ENCODE data around the gene SLC23A1. TPM values are rescaled to one million over a fixed set of nuclear protein-coding genes. Genes with fewer than 3 reads are reported as not detected.
A peak's percentile ranks its signal among the peaks of the same experiment; 100 is the strongest.

SLC23A1 gene
- total RNA-seq: not detected
- polyA plus RNA-seq: not detected
- long read RNA-seq, donor 1: 0 reads
- long read RNA-seq, donor 2: 0 reads
- long read RNA-seq, donor 3: 0 reads

DNA sequence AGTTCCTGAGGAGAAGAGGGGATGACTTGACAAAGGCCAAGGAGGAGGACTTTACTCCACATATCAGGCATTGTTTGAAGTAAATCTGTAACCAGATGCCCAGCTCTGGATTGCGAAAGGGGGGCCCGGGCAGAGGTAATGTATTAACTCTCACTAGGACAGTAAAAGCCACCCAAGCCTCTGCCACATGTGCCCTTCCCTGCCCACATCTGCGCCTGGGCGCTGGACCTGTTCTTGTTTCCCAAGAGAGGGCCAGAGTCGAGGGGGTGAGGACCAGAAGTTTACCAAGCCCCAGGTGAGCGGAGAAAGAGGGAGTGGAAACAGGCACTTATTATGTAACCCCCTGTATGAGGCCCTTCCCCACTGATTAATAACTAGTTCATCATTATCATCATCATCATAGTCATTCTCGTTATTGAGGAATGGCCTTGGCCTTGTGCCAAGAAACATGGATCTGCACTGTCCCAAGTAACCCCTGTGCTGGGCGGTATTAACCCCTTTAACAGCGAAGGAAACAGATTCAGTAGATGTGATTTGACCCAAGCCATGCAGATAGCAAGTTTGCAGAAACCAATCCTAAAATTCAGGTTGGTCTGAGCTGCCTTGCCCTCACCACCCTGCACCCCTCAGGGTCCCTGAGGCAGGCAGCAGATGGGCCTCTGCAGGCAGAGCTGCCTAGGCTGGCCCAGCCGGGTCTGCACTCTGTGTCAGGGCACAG is at the start of gene SLC23A1:
SLC23A1 (minus strand) TSS at position 23 of the 718 bp plus-strand sequence. CDS start 44 bp downstream, outside the sequence.
- H3K36me3 ChIP-seq: no peaks in the 10 kb centered on the region
- intact Hi-C loops (cut with DNase I): no loop called here
- H3K27ac ChIP-seq: peak within 1 kb of the TSS in 2 of 12 donors; percentile 82 to 84
- H3K9me3 ChIP-seq: no peaks in the 10 kb centered on the region
- DNase-seq (peak in 1 of 5 donors; percentile 17), ATAC-seq (no peak)
- H3K4me3 ChIP-seq: no peak within 1 kb of the TSS
- TF ChIP-seq, protein P1, sequence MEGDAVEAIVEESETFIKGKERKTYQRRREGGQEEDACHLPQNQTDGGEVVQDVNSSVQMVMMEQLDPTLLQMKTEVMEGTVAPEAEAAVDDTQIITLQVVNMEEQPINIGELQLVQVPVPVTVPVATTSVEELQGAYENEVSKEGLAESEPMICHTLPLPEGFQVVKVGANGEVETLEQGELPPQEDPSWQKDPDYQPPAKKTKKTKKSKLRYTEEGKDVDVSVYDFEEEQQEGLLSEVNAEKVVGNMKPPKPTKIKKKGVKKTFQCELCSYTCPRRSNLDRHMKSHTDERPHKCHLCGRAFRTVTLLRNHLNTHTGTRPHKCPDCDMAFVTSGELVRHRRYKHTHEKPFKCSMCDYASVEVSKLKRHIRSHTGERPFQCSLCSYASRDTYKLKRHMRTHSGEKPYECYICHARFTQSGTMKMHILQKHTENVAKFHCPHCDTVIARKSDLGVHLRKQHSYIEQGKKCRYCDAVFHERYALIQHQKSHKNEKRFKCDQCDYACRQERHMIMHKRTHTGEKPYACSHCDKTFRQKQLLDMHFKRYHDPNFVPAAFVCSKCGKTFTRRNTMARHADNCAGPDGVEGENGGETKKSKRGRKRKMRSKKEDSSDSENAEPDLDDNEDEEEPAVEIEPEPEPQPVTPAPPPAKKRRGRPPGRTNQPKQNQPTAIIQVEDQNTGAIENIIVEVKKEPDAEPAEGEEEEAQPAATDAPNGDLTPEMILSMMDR (IDR thresholded peaks at IDR 0.05): no peak
- TF ChIP-seq POLR2A (IDR thresholded peaks at IDR 0.05): no peak
- H3K27me3 ChIP-seq: no peaks in the 10 kb centered on the region
- 75 to 80% (median 79%) methylated on average over 10 of the region's 10 CpGs for WGBS, 4 donors
- peaks cover 0 to 35% (median 17%) of the 10 kb centered on the region in 12 donors for H3K4me1 ChIP-seq

DNA sequence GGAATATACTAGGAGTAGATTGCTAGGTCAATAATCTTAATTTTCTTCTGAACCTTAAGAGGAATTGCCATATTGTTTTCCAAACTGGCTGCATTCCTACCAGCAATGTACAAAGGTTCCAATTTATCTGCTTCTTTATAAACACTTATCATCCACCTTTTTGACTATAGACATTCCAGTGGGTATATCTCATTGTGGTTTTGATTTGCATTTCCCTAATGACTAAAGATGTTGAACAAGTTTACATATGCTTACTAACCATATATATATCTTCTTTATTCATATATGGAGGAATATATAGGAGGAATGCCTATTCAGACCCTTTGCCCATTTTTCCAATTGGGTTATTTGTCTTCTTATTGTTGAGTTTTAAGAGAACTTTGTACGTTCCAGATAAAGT is 48.6 kb upstream of the SLC23A1 start:
- Histone ChIP-seq H3K4me3 (no peak overlapping the region), H3K36me3 (peaks cover 0 to 100% (median 71%) of the 10 kb centered on the region in 9 donors), H3K9me3 (no peaks in the 10 kb centered on the region), H3K27me3 (no peaks in the 10 kb centered on the region), H3K4me1 (no peaks in the 10 kb centered on the region), H3K27ac (no peak overlapping the region)
- 84 to 90% (median 87%) methylated on average over 1 of the region's 1 CpG for WGBS, 4 donors
- TF ChIP-seq, protein P1 (IDR thresholded peaks at IDR 0.05): no peak
- TF ChIP-seq POLR2A (IDR thresholded peaks at IDR 0.05): no peak
- DNase-seq (no peak), ATAC-seq (no peak)
- intact Hi-C loops (cut with DNase I): loop anchor here in 2 of 10 donors (10.0 kb wide), 1 partner anchor 53 kb away; the partner anchor contains the start of gene STING1 (in 2 of the 2)

DNA sequence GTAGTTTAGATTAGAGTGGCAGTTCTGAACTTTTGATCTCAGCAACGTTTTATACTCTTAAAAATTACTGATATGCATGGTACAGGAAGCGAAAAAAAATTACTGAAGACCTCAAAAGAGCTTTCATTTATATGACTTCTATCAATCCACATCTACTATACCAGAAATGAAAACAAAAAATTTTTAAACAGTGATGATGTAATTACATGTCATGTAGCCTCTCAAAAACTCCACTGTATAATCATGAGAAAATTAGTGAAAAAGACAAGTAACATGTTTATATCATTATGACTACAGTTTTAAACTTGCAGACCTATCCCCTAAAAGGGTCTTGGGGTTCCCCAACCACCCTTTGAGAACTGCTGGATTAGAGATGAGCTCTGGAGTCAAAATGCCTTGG is 46.9 kb upstream of the SLC23A1 start:
- ATAC-seq (no peak), DNase-seq (no peak)
- intact Hi-C loops (cut with DNase I): loop anchor here in 2 of 10 donors (10.0 kb wide), 1 partner anchor 55 kb away; the partner anchor contains the start of gene STING1 (in 2 of the 2)

More for the DNA sequence above, 46.9 kb upstream of the SLC23A1 start:
- Histone ChIP-seq H3K27me3 (no peaks in the 10 kb centered on the region), H3K9me3 (no peaks in the 10 kb centered on the region), H3K27ac (no peak overlapping the region), H3K4me3 (no peak overlapping the region), H3K36me3 (peaks cover 0 to 100% (median 83%) of the 10 kb centered on the region in 9 donors), H3K4me1 (no peaks in the 10 kb centered on the region)
- 80 to 84% (median 81%) methylated on average over 2 of the region's 2 CpGs for WGBS, 4 donors
- no peak for TF ChIP-seq POLR2A (IDR thresholded peaks at IDR 0.05)
- TF ChIP-seq, protein P1 (IDR thresholded peaks at IDR 0.05): no peak
